Measurements from ENCODE around the gene ZNF561. TPM values are rescaled to one million over a fixed set of nuclear protein-coding genes. Genes with fewer than 3 reads are reported as not detected.

ZNF561 gene
- total and polyA plus RNA-seq, 10 of the 15 experiments (the other 5 are each of a cell fraction or from before 2014, with no cell fraction given): 12.8 to 38.2 (median 22.2) TPM

GRCh38 chr19:9645472-9645871 lies 24.4 kb upstream of the ZNF561 start:
- DNase-seq (ENCODE audit: low read depth, low spot score) (no peak), FAIRE-seq (no peak), ATAC-seq (no peak)
- intact Hi-C loops (cut with micrococcal nuclease; ENCODE audit: unreplicated experiment): no loop called here
- in situ Hi-C loops (cut with MboI): no loop called here
- ChIA-PET SMC1A (ENCODE audit: uncharacterized antibody, unreplicated experiment) (interaction anchor here (0.6 to 1.5 kb wide), 2 partner anchors 30 to 151 kb away, joined by 3 read pairs; partner anchors contain the start of gene ZNF562), CTCF (interaction anchor here (1.1 kb wide), 1 partner anchor 148 kb away, joined by 3 read pairs; no protein-coding TSS in a partner anchor), POLR2A (no interaction called here), RAD21 (ENCODE audit: unreplicated experiment) (interaction anchor here (1.1 kb wide), 1 partner anchor 80 kb away, joined by 3 read pairs; no protein-coding TSS in a partner anchor)
- no TSS peak for BruUV-seq (replicated peaks)
- Histone ChIP-seq H3K27ac (ENCODE audit: control insufficient read depth, insufficient read depth) (no peak overlapping the region), H3K4me2 (ENCODE audit: control insufficient read depth, insufficient read depth) (no peak overlapping the region), H3K9ac (ENCODE audit: control insufficient read depth, insufficient read depth, low read length) (no peak overlapping the region), H3K79me2 (ENCODE audit: control insufficient read depth, insufficient read depth, low read length) (no peaks in the 10 kb centered on the region), H3K36me3 (ENCODE audit: control insufficient read depth in 2 of 2, insufficient read depth in 2 of 2, low read length in 1 of 2) (peaks cover 1 to 2% of the 10 kb centered on the region in 2 experiments; a peak in 2 of 4 replicates), H4K20me1 (ENCODE audit: control insufficient read depth, insufficient read depth) (no peaks in the 10 kb centered on the region), H2AFZ (ENCODE audit: control insufficient read depth, low read depth, low read length) (no peak overlapping the region), H3K9me3 (replicated peaks; ENCODE audit: control insufficient read depth, insufficient read depth, low read length) (peaks cover 2% of the 10 kb centered on the region; the same call in 2 of the 3 replicates), H3K4me3 (no peak overlapping the region), H3K4me1 (ENCODE audit: control insufficient read depth, insufficient read depth, low read length) (no peaks in the 10 kb centered on the region), H3K27me3 (replicated peaks in 1 of 2; ENCODE audit: control insufficient read depth in 2 of 2, insufficient read depth in 2 of 2, low read length in 1 of 2) (no peaks in the 10 kb centered on the region)
- no peak for TF ChIP-seq RFX5 (IDR thresholded peaks at IDR 0.05; ENCODE audit: low read depth, low read length)
- TF ChIP-seq RAD21 (IDR thresholded peaks at IDR 0.05; ENCODE audit: insufficient read depth, low read depth, low read length): peak; percentile 21; the same call in 1 of the 2 replicates
- 0 out of 6 replicates have a peak, but pooled peaks of 1 of the 3 experiments have one; percentile 8 for TF ChIP-seq CTCF (IDR thresholded peaks at IDR 0.05 in 2 of 3, conservative IDR thresholded peaks at IDR 0.05 in 1 of 3; ENCODE audit: control insufficient read depth in 2 of 3, extremely low read depth in 1 of 3, insufficient read depth in 1 of 3, low read depth in 3 of 3, low read length in 3 of 3)
- TF ChIP-seq RB1 (IDR thresholded peaks at IDR 0.05; ENCODE audit: borderline replicate concordance): no peak
- no peak for TF ChIP-seq IRF4 (IDR thresholded peaks at IDR 0.05; ENCODE audit: low read depth, low read length)
- TF ChIP-seq, protein P1, sequence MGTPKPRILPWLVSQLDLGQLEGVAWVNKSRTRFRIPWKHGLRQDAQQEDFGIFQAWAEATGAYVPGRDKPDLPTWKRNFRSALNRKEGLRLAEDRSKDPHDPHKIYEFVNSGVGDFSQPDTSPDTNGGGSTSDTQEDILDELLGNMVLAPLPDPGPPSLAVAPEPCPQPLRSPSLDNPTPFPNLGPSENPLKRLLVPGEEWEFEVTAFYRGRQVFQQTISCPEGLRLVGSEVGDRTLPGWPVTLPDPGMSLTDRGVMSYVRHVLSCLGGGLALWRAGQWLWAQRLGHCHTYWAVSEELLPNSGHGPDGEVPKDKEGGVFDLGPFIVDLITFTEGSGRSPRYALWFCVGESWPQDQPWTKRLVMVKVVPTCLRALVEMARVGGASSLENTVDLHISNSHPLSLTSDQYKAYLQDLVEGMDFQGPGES (IDR thresholded peaks at IDR 0.05): no peak
- no peak for TF ChIP-seq FOS (IDR thresholded peaks at IDR 0.05; ENCODE audit: borderline replicate concordance, extremely low read depth, insufficient read length)
- no peak for TF ChIP-seq NKRF (conservative IDR thresholded peaks at IDR 0.05)
- no peak for TF ChIP-seq JUND (IDR thresholded peaks at IDR 0.05; ENCODE audit: low read depth, low read length)
- TF ChIP-seq EP300 (IDR thresholded peaks at IDR 0.05; ENCODE audit: borderline replicate concordance in 1 of 2, control insufficient read depth in 1 of 2, low read depth in 2 of 2, low read length in 2 of 2): no peak
- no peak for TF ChIP-seq CREB1 (IDR thresholded peaks at IDR 0.05; ENCODE audit: low read depth)
- TF ChIP-seq MEF2A (IDR thresholded peaks at IDR 0.05; ENCODE audit: insufficient read depth, low read depth, low read length): no peak
- WGBS (ENCODE audit: insufficient coverage, insufficient replicate concordance, low lambda C conversion rate, missing lambda C conversion rate): 100% methylated on average over 1 of the region's 1 CpG

Measured in GM12878 (cell line).